HG03520 (cell line): ENCODE results near the gene TNP2.
"Not testable (repeated sequence)": the region's sequence is repeated elsewhere in the genome, so short reads cannot be mapped to it uniquely, and the experiment has no call there.

ENCODE experiments used
- ATAC-seq: cut with Tn5 transposase; IDR thresholded peaks from one replicate; pipeline ENCODE4 v1.9.1; 2021; ENCODE audit warnings: mild to moderate bottlenecking, moderate library complexity; ENCODE audit not compliant: unreplicated experiment

The TNP2 gene

DNA sequence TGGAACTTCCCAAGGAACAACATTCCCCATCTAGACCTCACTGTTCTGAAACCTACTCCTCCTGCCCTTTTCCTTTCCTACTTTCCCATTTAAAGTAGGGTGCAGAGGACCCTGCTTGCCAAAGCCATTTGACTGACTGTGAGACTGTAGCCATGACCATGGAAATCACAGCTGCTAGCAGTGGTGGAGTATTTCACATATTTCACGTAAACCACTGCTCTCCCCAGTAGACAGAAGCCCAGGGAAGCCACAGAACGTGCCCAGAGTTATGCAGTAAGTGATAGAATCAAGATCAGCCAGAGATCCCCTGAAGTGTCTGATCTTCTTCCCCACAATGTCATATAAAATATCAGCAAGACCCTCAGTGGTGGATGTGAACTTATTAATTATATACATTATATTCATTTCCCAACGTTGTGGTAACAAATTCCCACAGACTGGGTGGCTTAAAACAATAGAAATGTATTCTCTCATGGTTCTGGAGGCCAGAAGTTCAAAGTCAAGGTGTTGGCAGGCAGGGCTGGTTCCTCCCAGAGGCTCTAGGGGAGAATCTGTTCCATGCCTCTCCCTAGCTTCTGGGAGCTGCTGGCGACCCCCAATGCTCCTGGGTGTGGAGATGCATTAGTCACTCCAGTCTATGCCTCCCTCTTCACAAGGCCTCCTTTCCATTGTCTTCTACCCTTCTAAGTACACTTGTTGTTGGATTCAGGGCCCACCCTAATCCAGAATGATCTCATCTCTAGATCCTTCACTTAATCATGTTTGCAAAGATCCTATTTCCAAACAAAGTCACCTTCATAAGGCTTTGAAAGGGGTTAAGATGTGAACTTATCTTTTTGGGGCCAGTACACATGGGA, 32.7 kb upstream of the TNP2 start:
- ATAC-seq, result no peak

DNA sequence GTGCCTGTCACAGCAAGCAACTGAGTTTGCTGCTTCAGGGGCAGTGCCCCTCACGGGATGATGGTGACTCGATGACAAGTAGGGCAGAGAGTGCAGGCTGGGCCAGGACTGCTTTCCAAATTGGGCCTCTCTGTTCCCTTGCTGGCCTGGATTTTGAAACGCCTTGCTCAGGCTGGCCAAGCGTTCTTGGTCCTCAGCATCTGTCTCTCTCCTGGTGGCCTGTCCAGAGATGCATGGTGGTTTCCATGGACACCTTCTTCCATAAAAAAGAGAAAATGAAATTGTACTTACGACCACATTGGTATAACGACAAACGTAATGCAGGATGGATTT, 31.4 kb upstream of the TNP2 start:
- ATAC-seq, result no peak

DNA sequence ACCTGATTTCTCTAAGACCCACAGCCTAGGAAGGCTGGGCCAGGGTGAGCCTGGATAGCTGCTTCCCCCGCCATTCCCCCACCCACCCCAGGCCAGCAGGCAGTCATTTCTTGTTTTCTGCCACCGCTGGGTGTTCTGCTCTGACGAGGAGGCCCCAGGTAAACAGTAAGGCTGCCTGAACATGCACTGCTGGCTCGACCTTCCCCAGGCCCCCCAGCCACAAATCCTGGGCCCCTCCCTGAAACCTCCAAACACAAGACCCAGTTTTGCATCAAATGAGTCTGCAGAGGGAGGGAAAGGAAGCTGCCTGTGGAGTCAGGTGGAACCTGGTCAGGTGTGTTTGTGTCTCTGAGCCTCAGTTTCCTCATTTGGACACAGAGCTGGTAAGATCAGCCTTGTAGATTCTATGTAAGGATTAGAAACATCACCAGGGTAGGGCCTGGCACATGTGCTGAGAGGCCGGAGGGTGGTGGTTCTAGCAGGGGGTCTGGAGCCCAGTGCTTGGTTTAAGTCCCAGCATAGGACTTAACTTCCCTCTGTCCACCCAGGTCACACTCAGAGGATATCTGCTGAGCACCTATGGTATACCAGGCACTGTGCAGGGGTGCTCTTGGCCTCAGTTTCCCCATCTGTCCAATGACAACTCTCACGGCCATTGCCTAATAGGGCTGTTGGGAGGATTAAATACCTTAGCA, 30.9 kb upstream of the TNP2 start:
- ATAC-seq, result no peak

DNA sequence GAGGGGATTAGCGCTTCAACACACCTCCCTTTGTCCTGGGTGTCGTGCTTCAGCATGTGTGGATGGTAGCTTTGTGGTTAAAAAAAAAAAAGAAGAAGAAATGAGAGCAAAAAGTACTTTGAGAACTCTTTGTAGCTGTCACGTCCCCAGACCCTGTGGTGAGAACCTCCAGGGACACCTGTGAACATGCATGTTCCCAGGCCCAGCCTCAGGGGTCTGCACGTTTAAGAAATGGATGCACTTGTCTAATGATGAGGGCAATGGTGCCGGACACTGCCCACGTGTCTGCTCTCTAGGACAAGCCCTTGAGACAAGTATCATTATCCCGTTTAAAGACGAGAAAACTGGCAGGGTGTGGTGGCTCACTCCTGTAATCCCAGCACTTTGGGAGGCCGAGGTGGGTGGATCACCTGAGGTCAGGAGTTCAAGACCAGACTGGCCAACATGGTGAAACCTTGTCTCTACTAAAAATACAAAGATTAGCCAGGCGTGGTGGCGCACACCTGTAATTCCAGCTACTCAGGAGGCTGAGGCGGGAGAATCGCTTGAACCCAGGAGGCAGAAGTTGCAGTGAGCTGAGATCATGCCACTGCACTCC, 29.9 kb upstream of the TNP2 start:
- ATAC-seq, result not testable (repeated sequence)

DNA sequence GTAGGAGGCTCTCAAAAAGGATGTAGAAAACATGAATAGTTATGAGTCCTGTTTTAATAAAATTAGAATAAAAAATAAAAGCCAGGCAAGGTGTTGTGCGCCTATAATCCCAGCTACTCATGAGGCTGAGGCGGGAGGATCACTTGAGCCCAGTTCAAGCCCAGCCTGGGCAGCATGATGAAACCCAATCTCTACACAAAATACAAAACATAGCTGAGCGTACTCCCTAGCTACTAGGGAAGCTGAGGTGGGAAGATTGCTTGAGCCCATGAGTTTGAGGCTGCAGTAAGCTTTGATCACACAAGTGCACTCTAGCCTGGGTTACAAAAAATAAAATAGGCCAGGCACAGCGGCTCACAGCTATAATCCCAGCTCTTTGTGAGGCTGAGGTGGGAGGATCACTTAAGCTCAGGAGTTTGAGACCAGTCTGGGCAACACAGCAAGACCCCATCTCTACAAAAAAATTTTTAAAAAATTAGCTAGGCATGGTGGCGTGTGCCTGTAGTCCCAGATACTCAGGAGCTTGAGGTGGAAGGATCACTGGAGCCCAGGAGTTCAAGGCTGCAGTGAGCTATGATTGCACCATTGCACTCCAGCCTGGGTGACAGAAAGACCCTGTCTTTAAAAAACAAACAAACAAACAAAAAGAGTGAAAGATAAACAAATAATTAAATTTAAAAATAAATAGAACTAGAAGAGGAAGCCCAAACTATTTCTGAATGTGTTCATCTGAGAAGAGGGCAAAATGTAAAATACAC, 29.2 kb upstream of the TNP2 start:
- ATAC-seq, result no peak

DNA sequence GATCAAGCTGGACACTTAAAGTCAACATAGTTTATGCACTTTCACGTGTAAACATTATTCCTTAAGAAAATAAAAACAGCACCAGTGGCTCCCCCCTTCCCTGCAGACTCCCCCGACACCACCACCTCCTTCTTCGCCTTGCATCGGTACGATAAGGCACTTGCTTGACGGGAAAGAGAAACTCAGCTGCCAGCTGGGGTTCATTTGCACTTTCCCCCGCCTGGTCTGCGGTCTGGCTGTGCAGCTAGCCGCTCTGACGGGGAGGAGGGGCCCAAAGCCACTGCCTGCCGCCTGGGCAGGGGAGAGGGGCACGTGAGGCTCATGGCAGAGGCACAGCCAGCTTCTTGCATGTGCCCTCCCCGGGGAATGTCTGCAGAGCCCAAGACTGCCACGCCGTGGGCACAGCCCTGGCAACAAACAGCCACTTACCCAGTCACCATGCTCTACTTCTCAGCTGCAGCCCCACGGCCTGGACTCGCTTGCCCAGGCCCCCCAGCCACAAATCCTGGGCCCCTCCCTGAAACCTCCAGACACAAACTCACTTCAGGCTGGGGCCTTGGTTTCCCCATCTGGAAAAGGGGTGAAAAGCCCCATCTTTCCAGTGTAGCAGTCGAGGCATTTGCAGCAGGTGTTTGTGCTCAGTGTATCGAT, 28.5 kb upstream of the TNP2 start:
- ATAC-seq, result peak; percentile 68

DNA sequence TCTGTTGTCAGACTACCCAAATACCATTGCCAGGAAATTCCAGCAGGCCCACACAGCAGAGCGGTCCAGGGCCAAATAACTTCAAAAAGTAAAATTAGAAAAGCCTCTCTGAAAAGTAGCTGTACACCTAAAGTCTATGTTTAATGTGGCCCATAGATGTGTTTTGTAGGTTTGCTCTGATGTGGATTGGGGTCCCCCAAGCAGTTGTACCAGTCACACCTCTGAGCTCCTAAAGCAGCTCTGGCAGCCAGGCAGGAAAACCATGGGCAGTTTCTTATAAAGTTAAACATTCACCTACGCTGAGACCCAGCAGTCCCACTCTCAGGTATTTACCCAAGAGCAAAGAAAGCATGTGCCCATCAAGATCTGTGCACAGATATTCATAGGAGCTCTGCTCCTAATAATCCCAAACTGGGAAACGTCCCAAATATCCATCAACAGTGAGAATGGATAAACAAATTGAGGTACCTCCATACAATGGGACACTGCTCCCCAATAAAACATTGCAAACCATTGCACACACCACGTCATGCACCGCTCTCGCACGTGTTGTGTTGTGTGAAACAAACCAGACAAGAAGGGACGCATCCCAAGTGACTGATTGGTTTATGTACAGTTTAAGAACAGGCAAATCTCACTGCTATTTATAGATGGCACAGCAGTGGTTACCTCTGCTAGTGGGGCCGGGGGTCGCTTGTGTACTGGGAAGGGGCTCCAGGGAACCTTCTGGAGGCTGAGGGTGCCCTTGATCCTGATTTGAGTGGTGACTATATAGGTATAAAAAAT, 27.8 kb upstream of the TNP2 start:
- ATAC-seq, result no peak

DNA sequence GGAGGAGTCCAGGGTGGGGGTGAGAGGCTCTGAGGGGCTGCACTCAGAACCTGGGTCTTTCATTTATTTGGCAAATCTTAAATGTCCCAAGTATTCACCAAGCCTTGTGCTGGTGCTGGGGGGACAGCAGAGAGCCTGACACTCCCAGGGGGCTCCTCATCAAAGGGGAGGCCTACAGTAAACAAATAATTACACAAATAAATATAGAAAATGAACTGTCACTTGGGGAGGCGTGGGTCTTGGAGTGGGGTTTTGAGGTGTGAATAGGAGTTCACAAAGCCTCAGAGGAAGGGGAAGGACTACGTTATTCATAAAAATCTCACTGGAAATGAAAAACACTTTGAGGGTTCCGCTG, 27.2 kb upstream of the TNP2 start:
- ATAC-seq, result no peak

DNA sequence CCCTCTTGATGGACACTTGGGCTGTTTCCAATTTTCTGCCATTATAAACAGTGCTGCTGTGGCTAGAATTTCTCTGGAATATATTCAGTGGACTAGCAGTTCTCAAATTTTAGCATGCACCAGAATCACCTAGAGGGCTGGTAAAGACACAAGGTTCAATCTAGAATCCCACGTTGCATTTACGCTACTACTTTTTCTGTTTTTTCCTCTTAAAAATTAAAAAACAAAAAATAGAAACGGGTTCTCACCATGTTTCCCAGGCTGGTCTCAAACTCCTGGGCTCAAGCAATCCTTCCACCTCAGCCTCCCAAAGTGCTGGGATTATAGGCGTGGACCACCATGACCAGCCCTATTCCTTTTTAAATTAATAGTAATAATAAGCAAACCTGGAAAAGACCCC, 26.5 kb upstream of the TNP2 start:
- ATAC-seq, result no peak

DNA sequence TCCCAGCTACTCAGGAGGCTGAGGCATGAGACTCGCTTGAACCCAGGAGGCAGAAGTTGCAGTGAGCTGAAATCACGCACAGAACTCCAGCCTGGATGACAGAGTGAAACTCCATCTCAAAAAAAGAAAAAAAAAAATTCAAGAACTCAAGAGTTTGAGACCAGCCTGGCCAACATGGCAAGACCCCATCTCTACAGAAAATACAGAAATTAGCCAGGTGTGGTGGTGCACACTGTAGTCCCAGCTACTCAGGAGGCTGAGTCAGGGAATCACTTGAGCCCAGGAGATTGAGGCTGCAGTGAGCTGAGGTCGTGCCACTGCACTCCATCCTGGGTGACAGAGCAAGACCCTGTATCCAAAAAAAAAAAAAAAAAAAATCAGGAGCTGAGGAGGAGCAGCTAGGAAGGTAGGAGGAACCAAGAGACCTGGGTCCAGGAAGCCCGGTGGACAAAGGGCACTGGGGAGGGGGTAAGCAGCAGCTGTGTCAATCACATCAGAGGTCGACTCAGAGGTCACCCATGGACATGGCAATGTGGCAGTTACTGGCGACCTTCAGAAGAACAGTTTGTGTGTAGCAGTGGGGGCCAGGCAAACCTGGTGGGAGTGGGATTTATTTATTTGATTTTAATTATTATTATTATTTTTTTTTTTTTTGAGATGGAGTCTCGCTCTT, 23.1 kb upstream of the TNP2 start:
- ATAC-seq, result no peak

DNA sequence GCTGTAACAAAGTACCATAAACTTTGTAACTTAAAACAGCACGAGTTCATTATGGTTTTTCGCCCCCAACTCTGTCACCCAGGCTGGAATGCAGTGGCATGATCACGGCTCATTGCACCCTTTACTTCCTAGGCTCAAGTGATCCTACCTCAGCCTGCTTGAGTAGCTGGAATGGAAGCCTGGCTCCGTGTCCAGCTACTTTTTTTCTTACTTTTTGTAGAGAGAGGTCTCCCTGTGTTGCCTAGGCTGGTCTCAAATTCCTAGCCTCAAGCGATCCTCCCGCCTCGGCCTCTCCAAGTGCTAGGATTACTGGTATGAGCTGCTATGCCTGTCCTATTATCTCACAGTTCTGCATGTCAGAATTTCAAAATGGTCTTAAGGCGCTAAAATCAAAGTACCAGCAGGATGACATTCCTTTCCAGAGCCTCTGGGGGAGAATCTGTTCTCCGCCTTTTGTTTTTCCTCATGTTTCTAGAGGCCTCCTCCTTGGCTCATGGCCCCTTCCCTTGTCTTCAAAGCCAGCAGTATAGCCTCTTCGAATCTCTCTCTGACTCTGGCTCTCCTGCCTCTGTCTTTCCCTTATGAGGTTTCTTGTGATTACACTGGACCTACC, 22.1 kb upstream of the TNP2 start:
- ATAC-seq, result no peak

DNA sequence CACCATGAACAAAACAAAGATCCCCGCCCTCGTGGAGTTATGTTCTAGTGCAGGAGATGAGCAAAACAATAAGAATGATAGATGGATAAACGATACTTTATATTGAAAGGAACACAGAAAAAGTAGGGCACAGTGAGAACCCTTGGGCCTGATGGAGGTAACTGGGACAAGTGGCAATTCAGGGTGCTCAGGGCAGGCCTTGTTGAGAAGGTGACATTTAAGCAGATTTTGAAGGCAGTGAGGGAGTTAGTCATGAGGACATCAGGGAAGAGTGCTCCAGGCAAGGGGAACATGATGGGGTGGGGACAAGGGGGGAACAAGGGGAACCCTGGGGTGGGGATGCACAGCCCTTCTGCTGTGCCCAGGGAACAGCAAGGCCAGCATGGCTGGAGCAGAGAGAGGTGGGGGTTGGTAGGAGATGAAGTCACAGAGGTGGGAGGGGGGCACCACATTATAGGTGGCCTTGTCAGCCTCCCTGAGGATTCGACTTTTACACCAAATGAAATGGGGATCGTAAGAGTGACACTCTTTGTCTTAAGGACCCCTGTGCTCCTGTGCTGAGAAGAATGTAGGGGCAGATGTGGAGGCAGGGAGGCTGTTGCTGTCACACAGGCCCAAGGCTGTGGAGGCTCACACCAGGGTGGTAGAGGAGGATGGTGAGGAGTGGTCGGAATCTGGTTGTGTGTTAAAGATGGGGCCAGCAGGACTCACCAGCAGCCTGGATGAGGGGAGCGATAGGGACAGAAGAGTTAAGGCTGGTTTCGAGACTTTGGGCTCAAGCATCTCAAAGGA, 21.2 kb upstream of the TNP2 start:
- ATAC-seq, result no peak

DNA sequence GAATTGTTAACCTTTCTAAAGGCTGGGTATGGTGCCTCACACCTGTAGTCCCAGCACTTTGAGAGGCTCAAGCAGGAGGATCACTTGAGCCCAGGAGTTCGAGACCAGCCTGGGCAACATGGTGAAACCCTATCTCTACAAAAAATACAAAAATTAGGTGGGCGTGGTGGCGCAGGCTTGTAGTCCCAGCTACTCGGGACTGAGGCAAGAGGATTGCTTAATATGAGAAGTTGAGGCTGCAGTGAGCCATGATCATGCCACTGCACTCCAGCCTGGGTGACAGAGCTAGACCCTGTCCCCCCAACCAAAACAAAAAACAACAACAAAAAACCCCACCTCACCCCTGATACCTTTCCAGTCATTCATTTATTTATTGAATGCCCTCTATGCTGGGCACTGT, 20.6 kb upstream of the TNP2 start:
- ATAC-seq, result not testable (repeated sequence)

DNA sequence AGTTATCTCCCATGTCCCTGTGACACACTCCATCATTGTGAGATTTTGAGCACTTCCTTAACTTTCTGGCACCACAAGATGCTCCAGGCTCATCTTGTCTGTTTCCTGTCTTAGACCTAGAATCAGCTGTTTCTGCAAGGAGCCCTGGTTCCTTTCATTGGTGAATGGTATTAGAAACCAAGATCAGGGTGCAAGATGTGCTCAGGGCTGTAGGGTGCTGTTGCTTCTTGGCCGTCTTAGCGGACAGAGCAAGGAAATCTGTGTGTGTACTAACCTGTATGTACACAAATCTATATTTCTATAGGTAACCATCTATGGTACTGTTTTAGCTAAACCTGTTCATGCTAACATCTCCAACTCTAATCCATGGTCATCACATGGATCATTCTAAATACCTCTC, 20.1 kb upstream of the TNP2 start:
- ATAC-seq, result no peak

DNA sequence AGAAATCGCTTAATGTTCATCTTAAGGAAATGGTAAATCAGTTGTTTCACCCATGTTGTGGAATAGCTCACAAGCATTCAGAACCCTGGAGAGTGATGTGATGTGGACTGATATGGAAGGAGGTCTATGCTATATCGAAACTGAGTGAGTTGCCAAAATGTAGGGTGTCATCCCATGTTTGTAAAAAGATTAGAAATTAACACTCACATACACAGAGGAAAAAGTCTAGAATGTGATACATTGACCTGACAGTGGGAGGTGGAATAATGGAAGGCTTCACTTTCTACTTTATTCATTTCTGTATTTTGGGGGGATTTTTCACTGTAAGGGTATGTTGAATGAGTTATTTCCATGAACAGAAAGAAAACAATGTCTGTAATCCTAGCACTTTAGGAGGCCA, 16.7 kb upstream of the TNP2 start:
- ATAC-seq, result no peak

DNA sequence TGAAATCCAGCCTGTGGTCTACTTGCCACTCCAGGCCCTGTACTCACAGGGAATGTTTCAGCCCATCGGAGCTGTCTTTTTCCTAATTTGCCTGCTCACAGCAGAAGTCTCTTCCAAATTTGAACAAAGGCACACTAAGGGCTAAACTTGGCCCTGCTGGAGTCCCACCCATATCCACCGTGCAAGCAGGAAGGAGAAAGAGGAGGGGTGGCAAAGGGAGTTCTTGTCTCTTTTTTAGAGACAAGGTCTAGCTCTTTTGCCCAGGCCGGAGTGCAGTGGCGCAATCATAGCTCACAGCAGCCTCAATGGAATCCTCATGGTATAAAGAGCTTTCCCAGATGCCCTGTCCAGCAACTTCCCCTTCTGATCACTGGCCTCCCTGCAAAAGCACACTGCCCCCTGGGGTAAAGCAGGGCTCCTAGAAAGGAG, 14.7 kb upstream of the TNP2 start:
- ATAC-seq, result no peak

DNA sequence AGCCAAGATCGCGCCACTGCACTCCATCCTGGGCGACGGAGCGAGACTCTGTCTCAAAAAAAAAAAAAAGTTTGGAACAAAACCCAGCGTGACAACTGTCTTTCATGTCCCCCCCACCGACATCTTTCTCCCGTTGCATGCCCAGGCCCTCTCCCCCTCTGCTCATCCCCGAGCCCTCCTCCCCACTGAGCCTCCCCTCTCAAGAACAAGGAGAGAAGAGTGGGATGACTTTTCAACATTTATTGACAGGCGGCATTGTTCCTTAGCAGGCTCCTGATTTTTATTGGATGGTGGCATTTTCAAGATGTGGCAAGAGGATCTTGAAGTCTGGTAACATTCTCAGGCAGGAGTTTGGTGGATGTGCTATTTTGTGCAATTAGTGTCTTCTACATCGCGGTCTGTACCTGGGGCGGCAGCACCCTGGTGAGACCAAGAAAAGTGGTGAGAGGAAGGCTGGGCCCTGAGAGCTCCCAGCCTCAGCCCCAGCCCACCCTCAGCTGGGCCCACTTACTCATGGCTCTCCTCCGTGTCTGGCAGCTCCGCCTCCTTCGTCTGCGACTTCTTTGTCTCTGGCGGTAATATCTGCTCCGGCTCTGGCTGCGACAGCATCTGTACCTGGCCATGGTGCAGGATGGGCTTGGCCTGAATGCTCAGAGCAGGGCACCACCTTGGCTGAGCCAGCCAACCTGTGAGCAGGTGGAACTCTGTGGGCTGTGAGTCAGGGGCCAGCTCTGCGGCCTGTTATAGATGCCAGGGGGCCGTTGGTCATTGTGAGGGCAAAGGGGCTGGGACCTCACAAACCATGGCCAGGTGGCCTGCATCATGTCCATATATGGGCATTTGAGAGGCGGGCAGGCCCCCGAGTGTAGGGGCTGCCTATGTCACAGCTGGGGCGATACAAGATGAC, 11.7 kb upstream of the TNP2 start, which contains the start of gene PRM1:
Gene PRM1 (minus strand): TSS at position 715 of the 907 bp plus-strand sequence. CDS start 92 bp downstream, at position 623.
- no peak for ATAC-seq
